K562 (cell line): ENCODE data around the gene SCO1. TPM values are rescaled to one million over a fixed set of nuclear protein-coding genes. Genes with fewer than 3 reads are reported as not detected.

ENCODE experiments used
- ATF1 ChIP-seq, 2 experiments: fragments of 450-650 bp in 1 of 2; IDR thresholded peaks; 2 replicates each; pipeline ENCODE4 v1.6.1; 2016; ENCODE audit warnings: missing compliant biosample characterization in 1 of 2, missing genetic modification characterization in 1 of 2
- CREM ChIP-seq: IDR thresholded peaks from 2 replicates; pipeline ENCODE4 v1.6.1; 2014; ENCODE audit warnings: antibody characterized with exemption, low read depth
- DIDO1 ChIP-seq: fragments of 450-650 bp; IDR thresholded peaks from 2 replicates; pipeline ENCODE4 v1.6.1; 2016; ENCODE audit warnings: low read depth, missing biosample characterization, missing genetic modification characterization
- ELF1 ChIP-seq: fragments of 200-800 bp; sonication (Bioruptor generic); IDR thresholded peaks from 2 replicates; pipeline ENCODE4 v1.6.1; 2016; ENCODE audit warnings: missing genetic modification characterization, missing compliant biosample characterization
- HMBOX1 ChIP-seq: sonication (generic); IDR thresholded peaks from 2 replicates; pipeline ENCODE4 v1.6.1; 2016
- MTA3 ChIP-seq: fragments of 450-650 bp; formaldehyde crosslinking; IDR thresholded peaks from 2 replicates; pipeline ENCODE4 v1.6.1; 2017; ENCODE audit warnings: mild to moderate bottlenecking, borderline replicate concordance
- NR2C2 ChIP-seq, 2 experiments: fragments of 200-800 bp in 1 of 2; sonication (Bioruptor generic) in 1 of 2; sonication (generic) in 1 of 2; formaldehyde crosslinking in 1 of 2; IDR thresholded peaks; 2 replicates each; pipeline versions ENCODE4 v1.6.1 to v1.8.0; 2016 to 2022; ENCODE audit warnings: mild to moderate bottlenecking in 1 of 2, missing compliant biosample characterization in 1 of 2, missing genetic modification characterization in 1 of 2, missing genetic modification reagents in 1 of 2
- PHF21A ChIP-seq: fragments of 450-650 bp; IDR thresholded peaks from 2 replicates; pipeline ENCODE4 v1.6.1; 2017; ENCODE audit warnings: low read depth, borderline replicate concordance
- PRDM10 ChIP-seq: fragments of 450-650 bp; IDR thresholded peaks from 2 replicates; pipeline ENCODE4 v1.6.1; 2018; ENCODE audit not compliant: partially characterized antibody
- RBBP5 ChIP-seq: fragments of 200-600 bp; sonication (generic); IDR thresholded peaks from 2 replicates; pipeline ENCODE4 v1.6.1; 2012; ENCODE audit warnings: borderline replicate concordance, mild to moderate bottlenecking, low read length, control low read depth, inconsistent platforms; ENCODE audit not compliant: insufficient read depth, poor library complexity, severe bottlenecking
- RBFOX2 ChIP-seq: fragments of 200-400 bp; formaldehyde crosslinking; IDR thresholded peaks from 2 replicates; pipeline ENCODE4 v1.6.1; 2017; ENCODE audit warnings: low read depth, mild to moderate bottlenecking, low read length, moderate library complexity
- RBM15 ChIP-seq: fragments of 200-400 bp; formaldehyde crosslinking; IDR thresholded peaks from 2 replicates; pipeline ENCODE4 v1.6.1; 2018; ENCODE audit warnings: mild to moderate bottlenecking, low read length, moderate library complexity; ENCODE audit not compliant: insufficient read depth
- SIN3A ChIP-seq, 2 experiments: fragments of 150-350 bp in 1 of 2; IDR thresholded peaks; 2 replicates each; pipeline ENCODE4 v1.6.1; 2011 to 2016; ENCODE audit warnings: borderline replicate concordance in 2 of 2, low read depth in 2 of 2, low read length in 2 of 2, mild to moderate bottlenecking in 2 of 2, moderate library complexity in 2 of 2; ENCODE audit not compliant: control insufficient read depth in 1 of 2
- SP2 ChIP-seq: IDR thresholded peaks from 2 replicates; pipeline ENCODE4 v1.6.1; 2011; ENCODE audit warnings: mild to moderate bottlenecking, low read depth, low read length, moderate library complexity; ENCODE audit not compliant: poor library complexity, severe bottlenecking; ENCODE audit errors: extremely low read depth
- TEAD2 ChIP-seq: fragments of 450-650 bp; IDR thresholded peaks from 2 replicates; pipeline ENCODE4 v1.6.1; 2016; ENCODE audit warnings: missing genetic modification characterization, control low read depth, missing compliant biosample characterization
- ZNF184 ChIP-seq: sonication (generic); formaldehyde crosslinking; IDR thresholded peaks from 2 replicates; pipeline ENCODE4 v1.5.0; 2020; ENCODE audit warnings: missing genetic modification reagents
- ZNF639 ChIP-seq, 2 experiments: fragments of 200-800 bp in 1 of 2; sonication (Bioruptor generic) in 1 of 2; sonication (generic) in 1 of 2; formaldehyde crosslinking in 1 of 2; IDR thresholded peaks in 1 of 2; conservative IDR thresholded peaks in 1 of 2; 2 replicates each; pipeline versions ENCODE4 v1.5.0 to v1.6.1; 2016 to 2020; ENCODE audit warnings: missing compliant biosample characterization in 1 of 2, missing genetic modification characterization in 1 of 2, missing genetic modification reagents in 1 of 2
- ZNF76 ChIP-seq: fragments of 250-450 bp; sonication (Bioruptor Pico); IDR thresholded peaks from 2 replicates; pipeline ENCODE4 v1.4.0; 2020; ENCODE audit warnings: mild to moderate bottlenecking, moderate library complexity, borderline replicate concordance
- polyA plus RNA-seq, 8 experiments: library from polyadenylated mRNA; depleted of rRNA in 4 of 8; stranded (reverse) in 5 of 8; unstranded in 3 of 8; fragments of >200 nt; fragmentation: Nextera tagmentation in 2 of 8; fragmentation: Illumina TruSeq in 1 of 8; extraction: Ambion mirVana in 2 of 8; extraction: Trizol in 1 of 8; gene quantifications; 2 replicates each; pipeline versions ENCODE4 v1.2.1 to v1.2.3, GENCODE V29; 2011 to 2014; ENCODE audit warnings: inconsistent platforms in 1 of 8, missing spikeins in 1 of 8
- total RNA-seq, 7 experiments: library from RNA; depleted of rRNA in 6 of 7; stranded (reverse); fragments of >200 nt in 6 of 7; fragmentation: Illumina TruSeq in 2 of 7; extraction: Trizol in 2 of 7; gene quantifications; 2 replicates each; pipeline versions ENCODE4 v1.2.1 to v1.2.3, GENCODE V29; 2011 to 2021; ENCODE audit warnings: low replicate concordance in 1 of 7

SCO1 gene
- total and polyA plus RNA-seq, 9 of the 15 experiments (the other 6 are each of a cell fraction or from before 2014, with no cell fraction given), result 7.1 to 40.9 (median 22.1) TPM

DNA sequence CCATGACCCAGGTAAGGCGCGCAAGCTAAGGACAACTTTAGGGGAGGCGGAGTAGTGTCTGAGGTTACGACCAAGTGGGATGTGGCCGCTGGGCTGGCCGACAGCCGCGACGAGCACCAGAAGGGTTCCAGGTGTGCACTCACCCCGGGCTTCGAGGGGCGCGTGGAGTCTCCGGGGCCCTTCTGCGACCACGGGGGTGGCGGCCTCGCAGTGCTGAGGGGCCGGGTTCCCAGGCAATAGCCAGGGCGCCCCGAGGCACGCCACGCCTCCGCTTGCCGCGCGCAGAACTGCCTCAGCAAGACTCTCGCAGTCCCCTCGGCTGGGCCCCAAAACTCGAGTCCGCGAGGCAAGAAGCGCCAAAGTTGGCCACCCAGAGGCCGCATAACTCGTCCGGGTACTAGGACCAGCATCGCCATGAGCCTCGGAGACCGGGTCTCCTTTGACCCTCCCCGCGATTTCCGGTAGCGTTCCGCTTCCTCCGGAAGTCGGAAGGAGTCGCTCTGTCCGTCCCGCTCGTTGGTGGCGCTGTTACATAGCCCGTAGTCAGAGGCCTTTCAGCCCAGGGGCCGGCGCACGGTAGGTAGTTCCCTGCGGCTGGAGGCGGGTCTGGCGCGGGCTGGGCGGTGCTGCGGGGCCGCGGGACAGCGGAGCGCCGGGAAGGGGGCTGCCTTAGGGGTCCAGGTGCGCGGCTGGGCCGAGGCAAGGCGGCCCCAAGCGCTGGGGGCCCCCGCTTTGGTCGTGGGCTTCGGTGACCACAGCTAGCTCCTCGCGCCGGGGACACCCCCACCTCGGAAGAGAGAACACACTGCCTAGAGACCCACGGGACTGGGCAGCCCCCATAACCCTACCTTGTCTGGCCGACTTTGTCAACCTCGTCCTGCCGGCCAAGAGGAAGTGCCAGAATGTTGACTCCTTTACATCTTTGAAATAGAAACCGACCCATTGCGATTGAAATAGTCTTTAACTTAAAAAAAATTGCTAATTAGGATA lies at the start of gene SCO1, which contains the start of gene ADPRM (continued):
- peak in 1 of 2 experiments; percentile 83; a peak in 2 of 4 replicates for TF ChIP-seq ZNF639 (CRISPR knock-in tag; conservative IDR thresholded peaks at IDR 0.05 in 1 of 2, IDR thresholded peaks at IDR 0.05 in 1 of 2)
- peak; percentile 67 for TF ChIP-seq CREM
- TF ChIP-seq RBFOX2, result peak; percentile 95
- no peak for TF ChIP-seq ZNF76 (CRISPR knock-in tag)
- TF ChIP-seq RBBP5, result peak; percentile 88
- 0 out of 2 replicates have a peak, but pooled peaks have one; percentile 35 for TF ChIP-seq PHF21A
- peak; percentile 66; the same call in 1 of the 2 replicates for TF ChIP-seq DIDO1 (tag)
- no peak for TF ChIP-seq TEAD2 (tag)
- TF ChIP-seq PRDM10, result peak; percentile 94
- 0 out of 4 replicates have a peak, but pooled peaks of 1 of the 2 experiments have one; percentile 47 for TF ChIP-seq SIN3A (IDR thresholded peaks at IDR 0.05; ENCODE audit: borderline replicate concordance in 2 of 2, control insufficient read depth in 1 of 2, low read depth in 2 of 2, low read length in 2 of 2)
- TF ChIP-seq ATF1 (CRISPR knock-in tag; IDR thresholded peaks at IDR 0.05), result no peak
- peak; percentile 69 for TF ChIP-seq ATF1 (tag; IDR thresholded peaks at IDR 0.05)
- peak; percentile 59 for TF ChIP-seq SP2
- TF ChIP-seq MTA3, result peak; percentile 52; the same call in 1 of the 2 replicates
- no peak for TF ChIP-seq HMBOX1
- peak; percentile 75 for TF ChIP-seq ELF1
- TF ChIP-seq ZNF184 (CRISPR knock-in tag), result no peak
- TF ChIP-seq RBM15, result no peak
- no peak for TF ChIP-seq NR2C2 (CRISPR knock-in tag; IDR thresholded peaks at IDR 0.05)
- peak; percentile 94 for TF ChIP-seq NR2C2 (tag; IDR thresholded peaks at IDR 0.05)
